H1 (cell line): ENCODE data around the gene TDRD9. TPM values are rescaled to one million over a fixed set of nuclear protein-coding genes. Genes with fewer than 3 reads are reported as not detected.

Source experiments
- GTF2F1 ChIP-seq: IDR thresholded peaks from 2 replicates; pipeline ENCODE4 v1.6.1; 2012; ENCODE audit warnings: low read depth, low read length, improper control_type of control experiment, borderline replicate concordance
- TAF7 ChIP-seq: optimal IDR thresholded peaks from 2 replicates; pipeline ENCODE3; 2011; ENCODE audit warnings: low read depth, mild to moderate bottlenecking, inconsistent platforms, low read length, moderate library complexity, borderline replicate concordance
- polyA plus RNA-seq, 7 experiments: library from polyadenylated mRNA; depleted of rRNA in 3 of 7; stranded (reverse) in 5 of 7; unstranded in 2 of 7; fragments of >200 nt in 5 of 7; fragments of 200-250 nt in 2 of 7; gene quantifications; 1 replicate in 5 of 7; 2 replicates in 1 of 7; 4 replicates in 1 of 7; pipeline versions ENCODE4 v1.2.1 to v1.2.3, GENCODE V29; 2011 to 2013; ENCODE audit warnings: missing spikeins in 2 of 7, mixed read lengths in 2 of 7
- total RNA-seq: library from RNA; stranded (reverse); fragmentation: NEBNext Ultra II Directional; extraction: Animal tissue kit (Norgen Biotek cat#: 25700); gene quantifications from 2 replicates; pipeline ENCODE4 v1.2.1, GENCODE V29; 2021

The TDRD9 gene
- total and polyA plus RNA-seq, 2 of the 8 experiments (the other 6 are each of a cell fraction or from before 2014, with no cell fraction given): not detected

DNA sequence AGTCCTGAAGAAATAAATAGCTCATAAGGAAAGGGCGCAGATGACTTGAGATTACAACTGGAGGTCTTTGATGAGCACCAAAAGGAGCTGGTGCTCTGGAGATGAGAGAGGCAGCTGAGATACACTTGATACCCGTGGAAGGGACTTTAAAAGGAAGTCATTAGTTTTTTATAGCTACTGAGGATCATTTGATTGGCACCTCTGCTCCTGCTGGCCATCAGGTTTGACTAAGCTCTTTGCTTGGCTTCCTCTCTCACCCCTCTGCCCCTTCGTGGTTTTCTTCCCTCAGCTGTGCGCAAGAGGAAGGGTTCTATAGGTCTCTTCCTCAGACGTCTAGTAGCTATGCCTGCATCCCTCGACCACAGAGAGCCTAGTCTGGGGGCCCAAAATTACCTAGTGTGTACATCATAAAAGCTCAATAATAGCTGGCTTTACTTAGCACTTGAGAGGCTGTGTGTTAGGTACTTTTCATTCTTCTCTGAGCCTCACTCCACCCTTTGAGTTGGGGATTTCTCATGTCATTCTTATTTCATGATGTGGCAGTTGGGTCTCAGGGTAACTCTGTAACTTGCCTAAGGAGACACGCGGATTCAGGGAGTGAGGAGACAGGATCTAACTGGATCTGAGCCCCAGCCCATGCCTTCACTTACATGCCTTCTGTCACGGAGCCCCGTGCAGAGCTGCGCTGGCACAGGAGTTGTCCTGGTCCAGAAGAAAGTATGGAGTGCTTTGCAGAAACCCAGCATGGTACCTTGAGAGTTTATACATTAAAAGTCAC is 88.8 kb downstream of the TDRD9 start (continued):
- TF ChIP-seq TAF7 (no peak), GTF2F1 (no peak)
